Neural cell (in vitro differentiated cells): ENCODE measurements around the gene CHD8. TPM values are rescaled to one million over a fixed set of nuclear protein-coding genes. Genes with fewer than 3 reads are reported as not detected.

Experiments
- H2AFZ ChIP-seq: fragments of 200-600, 300-800 bp; sonication (generic), shearing (Covaris generic); 2 replicates; pipeline ENCODE4 v1.6.0; 2014; ENCODE audit warnings: low read depth, mild to moderate bottlenecking, antibody characterized with exemption, low read length, moderate library complexity
- H3F3A ChIP-seq: fragments of 200-600 bp; shearing (Covaris generic); 2 replicates; pipeline ENCODE4 v1.6.1; 2016; ENCODE audit warnings: mild to moderate bottlenecking, moderate library complexity, mixed read lengths, antibody characterized with exemption, low read length; ENCODE audit not compliant: insufficient read depth, poor library complexity, severe bottlenecking
- H3K27ac ChIP-seq: fragments of 200-600, 300-800 bp; sonication (generic), shearing (Covaris generic); 2 replicates; pipeline ENCODE4 v1.5.1; 2014; ENCODE audit warnings: mild to moderate bottlenecking, low read length, moderate library complexity
- H3K27me3 ChIP-seq: fragments of 300-800, 200-600 bp; sonication (generic), shearing (Covaris generic); 2 replicates; pipeline ENCODE4 v1.6.0; 2014; ENCODE audit warnings: mild to moderate bottlenecking, low read depth, low read length, moderate library complexity; ENCODE audit not compliant: insufficient read depth
- H3K36me3 ChIP-seq: fragments of 300-800, 200-600 bp; sonication (generic), shearing (Covaris generic); 2 replicates; pipeline ENCODE4 v1.5.1; 2014; ENCODE audit warnings: mild to moderate bottlenecking, antibody characterized with exemption, low read length, moderate library complexity; ENCODE audit not compliant: insufficient read depth
- H3K4me2 ChIP-seq: fragments of 300-800, 200-600 bp; sonication (generic), shearing (Covaris generic); 2 replicates; pipeline ENCODE4 v1.6.0; 2014; ENCODE audit warnings: mild to moderate bottlenecking, low read length
- H3K4me3 ChIP-seq: fragments of 300-800, 200-600 bp; sonication (generic), shearing (Covaris generic); 2 replicates; pipeline ENCODE4 v1.5.1; 2014; ENCODE audit warnings: mild to moderate bottlenecking, low read length, moderate library complexity
- H3K79me2 ChIP-seq: fragments of 200-600 bp; shearing (Covaris generic); replicated peaks from 2 replicates; pipeline ENCODE4 v1.6.0; 2014; ENCODE audit warnings: mild to moderate bottlenecking, low read length, moderate library complexity; ENCODE audit not compliant: insufficient read depth
- H3K9ac ChIP-seq: fragments of 300-800, 200-600 bp; sonication (generic), shearing (Covaris generic); 2 replicates; pipeline ENCODE4 v1.6.1; 2016; ENCODE audit warnings: mild to moderate bottlenecking, low read length, mixed read lengths
- H3K9me2 ChIP-seq: fragments of 200-600 bp; shearing (Covaris generic); 2 replicates; pipeline ENCODE4 v1.6.1; 2016; ENCODE audit warnings: mild to moderate bottlenecking, low read length, mixed read lengths; ENCODE audit not compliant: insufficient read depth
- H3K9me3 ChIP-seq: fragments of 200-600, 300-800 bp; sonication (generic), shearing (Covaris generic); 2 replicates; pipeline ENCODE4 v1.6.1; 2016; ENCODE audit warnings: mild to moderate bottlenecking, mixed run types, low read length, moderate library complexity, mixed read lengths
- H4K20me1 ChIP-seq: fragments of 200-600 bp; shearing (Covaris generic); 2 replicates; pipeline ENCODE4 v1.6.1; 2016; ENCODE audit warnings: mild to moderate bottlenecking, mixed run types; ENCODE audit not compliant: insufficient read depth
- CTCF ChIP-seq: fragments of 450-650 bp; IDR thresholded peaks from 2 replicates; pipeline ENCODE4 v1.5.1; 2014; ENCODE audit warnings: antibody characterized with exemption, mild to moderate bottlenecking, moderate library complexity; ENCODE audit not compliant: poor library complexity, severe bottlenecking
- EP300 ChIP-seq: fragments of 450-650 bp; conservative IDR thresholded peaks from 2 replicates; pipeline ENCODE4 v1.6.1; 2014; ENCODE audit warnings: antibody characterized with exemption, mild to moderate bottlenecking, moderate library complexity; ENCODE audit not compliant: poor library complexity, severe bottlenecking
- EZH2 ChIP-seq: fragments of 200-600, 300-800 bp; shearing (Covaris generic), sonication (generic); IDR thresholded peaks from 2 replicates; pipeline ENCODE4 v1.6.1; 2014; ENCODE audit warnings: antibody characterized with exemption, low read length, borderline replicate concordance, mild to moderate bottlenecking; ENCODE audit not compliant: insufficient read depth, poor library complexity, severe bottlenecking
- MXI1 ChIP-seq: fragments of 450-650 bp; conservative IDR thresholded peaks from 2 replicates; pipeline ENCODE4 v1.6.1; 2014; ENCODE audit warnings: antibody characterized with exemption, mild to moderate bottlenecking; ENCODE audit not compliant: poor library complexity, severe bottlenecking
- POLR2AphosphoS5 ChIP-seq: IDR thresholded peaks from 2 replicates; pipeline ENCODE4 v1.6.1; 2012
- RAD21 ChIP-seq: fragments of 450-650 bp; conservative IDR thresholded peaks from 2 replicates; pipeline ENCODE4 v1.6.1; 2014; ENCODE audit warnings: antibody characterized with exemption, mild to moderate bottlenecking, moderate library complexity
- REST ChIP-seq: IDR thresholded peaks from 2 replicates; pipeline ENCODE4 v1.6.1; 2012; ENCODE audit warnings: borderline replicate concordance
- SMC3 ChIP-seq: fragments of 450-650 bp; conservative IDR thresholded peaks from 2 replicates; pipeline ENCODE4 v1.6.1; 2014; ENCODE audit warnings: antibody characterized with exemption, mild to moderate bottlenecking, moderate library complexity; ENCODE audit not compliant: poor library complexity
- TAF1 ChIP-seq: IDR thresholded peaks from 2 replicates; pipeline ENCODE4 v1.6.1; 2012; ENCODE audit warnings: low read depth
- polyA plus RNA-seq: library from polyadenylated mRNA; depleted of rRNA; stranded (reverse); fragments of >200 nt; gene quantifications from 2 replicates; pipeline ENCODE4 v1.2.3, GENCODE V29; 2014

Gene CHD8
- polyA plus RNA-seq, 1 donor from 2014 or later = 44.1 TPM

GRCh38 chr14:21419528-21419927, 36.4 kb downstream of the CHD8 start:
- no peak overlapping the region for H2AFZ ChIP-seq
- no peak overlapping the region for H3K4me2 ChIP-seq
- no peak overlapping the region for H3K4me3 ChIP-seq
- no peaks in the 10 kb centered on the region for H4K20me1 ChIP-seq
- H3K9me2 ChIP-seq = no peaks in the 10 kb centered on the region
- H3K9me3 ChIP-seq = no peaks in the 10 kb centered on the region
- H3F3A ChIP-seq = no peaks in the 10 kb centered on the region
- no peaks in the 10 kb centered on the region for H3K27me3 ChIP-seq
- no peak overlapping the region for H3K27ac ChIP-seq
- H3K9ac ChIP-seq = no peak overlapping the region
- no peak for TF ChIP-seq POLR2AphosphoS5
- TF ChIP-seq SMC3 = no peak
- no peak for TF ChIP-seq MXI1
- no peak for TF ChIP-seq CTCF
- TF ChIP-seq EP300 = no peak
- TF ChIP-seq TAF1 = no peak
- no peak for TF ChIP-seq RAD21
- TF ChIP-seq REST = no peak
- no peak for TF ChIP-seq EZH2
- no peaks in the 10 kb centered on the region for H3K79me2 ChIP-seq
- no peaks in the 10 kb centered on the region for H3K36me3 ChIP-seq

- TF ChIP-seq SMC3 (no peak), POLR2AphosphoS5 (no peak), CTCF (no peak), TAF1 (no peak), EZH2 (no peak), RAD21 (no peak), REST (no peak), EP300 (no peak), MXI1 (no peak)
- Histone ChIP-seq H4K20me1 (no peaks in the 10 kb centered on the region), H3K36me3 (no peaks in the 10 kb centered on the region), H3K9me3 (no peaks in the 10 kb centered on the region), H3K9ac (no peak overlapping the region), H3F3A (no peaks in the 10 kb centered on the region), H3K27ac (no peak overlapping the region), H3K27me3 (no peaks in the 10 kb centered on the region), H3K4me2 (no peak overlapping the region), H2AFZ (no peak overlapping the region), H3K4me3 (no peak overlapping the region), H3K9me2 (no peaks in the 10 kb centered on the region), H3K79me2 (no peaks in the 10 kb centered on the region)
Observed at GRCh38 chr14:21415329-21415728, 40.6 kb downstream of the CHD8 start.
